Transverse colon (tissue), 4 donors: ENCODE measurements around the gene ALDH3B1.

Experiments
- POLR2A ChIP-seq: fragments of 450-650 bp; IDR thresholded peaks from one replicate; pipeline ENCODE4 v1.6.1; 2016; ENCODE audit warnings: antibody characterized with exemption, mild to moderate bottlenecking, moderate library complexity
- POLR2AphosphoS5 ChIP-seq, 3 donors: sonication (generic); formaldehyde crosslinking; IDR thresholded peaks; one replicate each; pipeline ENCODE4 v1.6.1; 2016; ENCODE audit warnings: antibody characterized with exemption in 3 of 3
- TF ChIP-seq, protein P1 (sequence below), 5 experiments: fragments of 200-600 bp in 3 of 5; fragments of 450-650 bp in 2 of 5; sonication (generic) in 3 of 5; IDR thresholded peaks; 1 replicate in 2 of 5; 2 replicates in 3 of 5; pipeline ENCODE4 v1.5.1; 2016 to 2017; ENCODE audit warnings: antibody characterized with exemption in 5 of 5, inconsistent platforms in 3 of 5, mild to moderate bottlenecking in 2 of 5, moderate library complexity in 1 of 5

DNA sequence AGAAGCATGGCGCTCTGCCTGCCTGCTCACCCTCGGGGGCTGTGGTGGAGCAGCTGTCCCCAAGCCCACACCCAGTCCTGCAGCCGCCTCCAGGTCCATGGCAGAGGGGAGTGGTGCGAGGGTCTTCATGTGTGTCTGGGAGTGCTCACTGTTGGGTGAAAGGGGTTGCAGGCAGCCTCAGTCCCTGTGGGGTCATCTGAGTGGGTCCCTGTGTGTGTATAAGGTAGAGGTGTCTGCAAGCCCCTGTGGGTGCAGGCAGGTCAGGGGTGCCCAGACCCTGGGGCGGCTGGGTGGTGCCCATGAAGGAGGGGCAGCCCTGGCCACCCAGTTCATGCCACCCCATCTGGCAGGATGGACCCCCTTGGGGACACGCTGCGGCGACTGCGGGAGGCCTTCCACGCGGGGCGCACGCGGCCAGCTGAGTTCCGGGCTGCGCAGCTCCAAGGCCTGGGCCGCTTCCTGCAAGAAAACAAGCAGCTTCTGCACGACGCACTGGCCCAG, 4.9 kb downstream of the ALDH3B1 start:
- TF ChIP-seq POLR2AphosphoS5 (IDR thresholded peaks at IDR 0.05) (no peak), POLR2A (no peak)
- TF ChIP-seq, protein P1, sequence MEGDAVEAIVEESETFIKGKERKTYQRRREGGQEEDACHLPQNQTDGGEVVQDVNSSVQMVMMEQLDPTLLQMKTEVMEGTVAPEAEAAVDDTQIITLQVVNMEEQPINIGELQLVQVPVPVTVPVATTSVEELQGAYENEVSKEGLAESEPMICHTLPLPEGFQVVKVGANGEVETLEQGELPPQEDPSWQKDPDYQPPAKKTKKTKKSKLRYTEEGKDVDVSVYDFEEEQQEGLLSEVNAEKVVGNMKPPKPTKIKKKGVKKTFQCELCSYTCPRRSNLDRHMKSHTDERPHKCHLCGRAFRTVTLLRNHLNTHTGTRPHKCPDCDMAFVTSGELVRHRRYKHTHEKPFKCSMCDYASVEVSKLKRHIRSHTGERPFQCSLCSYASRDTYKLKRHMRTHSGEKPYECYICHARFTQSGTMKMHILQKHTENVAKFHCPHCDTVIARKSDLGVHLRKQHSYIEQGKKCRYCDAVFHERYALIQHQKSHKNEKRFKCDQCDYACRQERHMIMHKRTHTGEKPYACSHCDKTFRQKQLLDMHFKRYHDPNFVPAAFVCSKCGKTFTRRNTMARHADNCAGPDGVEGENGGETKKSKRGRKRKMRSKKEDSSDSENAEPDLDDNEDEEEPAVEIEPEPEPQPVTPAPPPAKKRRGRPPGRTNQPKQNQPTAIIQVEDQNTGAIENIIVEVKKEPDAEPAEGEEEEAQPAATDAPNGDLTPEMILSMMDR (IDR thresholded peaks at IDR 0.05), result no peak
